Ureter (tissue), 1 donor: ENCODE results near the gene ZNF827. TPM values are rescaled to one million over a fixed set of nuclear protein-coding genes. Genes with fewer than 3 reads are reported as not detected.

Experiments
- DNase-seq: peaks from one replicate; pipeline ENCODE4 v3.0.0-alpha.2; 2020; ENCODE audit warnings: low spot score
- total RNA-seq: library from RNA; stranded (reverse); gene quantifications from one replicate; pipeline ENCODE4 v1.2.4, GENCODE V29; 2023
- donor health status: DM: yes; HTN: yes; CAD: no.

ZNF827 gene
- total RNA-seq, 1 donor from 2014 or later, result 59.4 TPM

GRCh38 chr4:145760176-145760575, 178.4 kb downstream of the ZNF827 start:
- DNase-seq, result no peak

GRCh38 chr4:145757188-145757587, 181.4 kb downstream of the ZNF827 start:
- DNase-seq, result no peak

GRCh38 chr4:145756244-145756643, 182.4 kb downstream of the ZNF827 start:
- no peak for DNase-seq

GRCh38 chr4:145755802-145756201, 182.8 kb downstream of the ZNF827 start:
- DNase-seq, result no peak

- DNase-seq, result no peak
These were observed 195.0 kb downstream of the ZNF827 start for GRCh38 chr4:145743641-145744040.

- DNase-seq, result no peak
These were observed 197.8 kb downstream of the ZNF827 start for GRCh38 chr4:145740806-145741205.

GRCh38 chr4:145739845-145740244, 198.8 kb downstream of the ZNF827 start:
- no peak for DNase-seq

- peak; percentile 81 for DNase-seq
These were observed 202.3 kb downstream of the ZNF827 start for GRCh38 chr4:145736241-145736831.

- DNase-seq, result no peak
These were observed 202.8 kb downstream of the ZNF827 start for GRCh38 chr4:145735827-145736226.

- DNase-seq, result no peak
These were observed 203.3 kb downstream of the ZNF827 start for GRCh38 chr4:145735347-145735675.

GRCh38 chr4:145734576-145735346, 203.9 kb downstream of the ZNF827 start:
- peak; percentile 81 for DNase-seq

- no peak for DNase-seq
These were observed 204.6 kb downstream of the ZNF827 start for GRCh38 chr4:145734031-145734430.

GRCh38 chr4:145732895-145733880, 205.4 kb downstream of the ZNF827 start:
- DNase-seq, result peak; percentile 94

- DNase-seq, result no peak
These were observed 206.4 kb downstream of the ZNF827 start for GRCh38 chr4:145732001-145732815.

- DNase-seq, result no peak
These were observed 207.6 kb downstream of the ZNF827 start for GRCh38 chr4:145731028-145731427.

- no peak for DNase-seq
These were observed 208.6 kb downstream of the ZNF827 start for GRCh38 chr4:145730026-145730425.

- no peak for DNase-seq
These were observed 215.3 kb downstream of the ZNF827 start for GRCh38 chr4:145723336-145723735.

GRCh38 chr4:145722561-145722960, 216.1 kb downstream of the ZNF827 start:
- DNase-seq, result no peak

GRCh38 chr4:145720656-145721055, 218.0 kb downstream of the ZNF827 start:
- no peak for DNase-seq

GRCh38 chr4:145719752-145720624, 218.6 kb downstream of the ZNF827 start:
- DNase-seq, result no peak
